ENCODE data around the gene TPK1.
"Not testable (repeated sequence)": the region's sequence is repeated elsewhere in the genome, so short reads cannot be mapped to it uniquely, and the experiment has no call there.

Gene TPK1

DNA sequence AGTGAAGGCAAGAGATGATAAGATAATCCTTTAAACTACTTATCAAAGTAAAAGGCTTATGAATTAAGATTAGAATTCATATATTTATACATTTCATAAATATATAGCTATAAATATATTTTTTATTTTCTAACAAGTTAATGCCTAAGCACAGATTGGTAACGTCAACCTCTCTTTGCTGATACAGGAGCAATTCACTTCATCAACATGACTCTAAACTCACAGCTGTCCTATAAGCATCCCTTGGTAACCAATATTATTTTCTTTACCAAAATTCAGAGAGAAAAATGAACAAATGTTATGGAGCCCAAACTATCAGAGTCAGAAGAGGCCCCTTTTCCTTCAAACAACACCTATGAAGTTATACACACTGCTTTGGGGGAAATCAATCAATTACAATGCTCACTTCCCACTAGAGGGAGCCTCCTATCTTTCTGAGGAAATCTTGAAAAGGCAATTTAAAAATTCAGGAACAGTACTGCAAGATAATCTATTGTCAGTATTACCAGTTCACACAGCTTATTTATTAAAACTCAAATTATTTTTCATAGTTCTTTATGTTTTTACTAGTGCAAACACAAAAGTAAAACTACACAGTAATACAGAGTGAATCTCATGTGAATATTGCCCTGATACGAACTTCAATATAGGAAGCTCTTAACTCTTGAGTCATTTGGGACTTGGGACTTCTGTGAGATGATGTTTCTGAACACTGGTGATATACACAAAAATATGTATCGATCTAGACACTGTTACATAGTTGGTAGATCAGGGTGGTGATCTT, 381.4 kb downstream of the TPK1 start:
- no peak for DNase-seq

- DNase-seq: no peak
Observed at GRCh38 chr7:144452064-144452463, 383.8 kb downstream of the TPK1 start.

DNA sequence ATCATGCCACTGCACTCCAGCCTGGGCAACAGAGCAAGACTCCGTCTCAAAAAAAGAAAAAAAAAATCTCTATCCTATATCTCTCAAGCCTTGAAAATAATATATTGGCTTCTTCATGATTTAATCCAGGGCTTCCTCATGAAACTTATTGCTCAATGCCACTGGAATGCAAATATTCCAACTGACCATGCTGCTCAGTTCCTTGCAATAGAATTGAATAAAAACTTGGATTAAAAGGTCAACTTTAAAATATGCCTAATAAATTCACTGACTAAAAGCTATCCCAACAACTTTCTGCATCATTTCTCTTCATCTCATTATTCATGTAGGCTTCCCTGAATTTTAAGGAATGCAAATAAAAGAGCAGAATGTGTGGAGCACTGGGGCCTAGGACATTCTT, 390.3 kb downstream of the TPK1 start:
- no peak for DNase-seq

DNA sequence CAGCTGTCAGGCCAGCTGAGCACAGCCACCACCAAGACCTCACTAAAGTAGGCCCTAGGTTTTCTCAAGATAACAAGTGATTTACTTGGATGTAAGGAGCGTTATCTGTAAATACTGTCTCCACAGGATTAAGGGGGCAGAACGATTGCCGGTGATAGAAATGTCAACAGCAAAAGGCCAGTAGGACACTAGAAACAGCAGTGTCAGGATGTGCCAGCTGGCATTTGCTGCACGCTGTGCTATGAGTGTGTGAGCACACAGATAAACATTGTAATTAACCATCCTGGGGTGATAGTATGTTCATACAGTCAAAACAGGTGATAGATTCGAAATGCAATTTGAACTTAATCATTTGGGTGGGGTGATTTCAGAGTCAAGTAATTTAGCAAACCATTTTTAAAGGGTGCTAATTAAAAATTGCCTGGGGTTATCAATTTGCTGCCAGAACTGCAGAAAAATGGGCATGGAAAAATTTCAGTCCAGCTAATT, 396.1 kb downstream of the TPK1 start:
- DNase-seq: no peak

DNA sequence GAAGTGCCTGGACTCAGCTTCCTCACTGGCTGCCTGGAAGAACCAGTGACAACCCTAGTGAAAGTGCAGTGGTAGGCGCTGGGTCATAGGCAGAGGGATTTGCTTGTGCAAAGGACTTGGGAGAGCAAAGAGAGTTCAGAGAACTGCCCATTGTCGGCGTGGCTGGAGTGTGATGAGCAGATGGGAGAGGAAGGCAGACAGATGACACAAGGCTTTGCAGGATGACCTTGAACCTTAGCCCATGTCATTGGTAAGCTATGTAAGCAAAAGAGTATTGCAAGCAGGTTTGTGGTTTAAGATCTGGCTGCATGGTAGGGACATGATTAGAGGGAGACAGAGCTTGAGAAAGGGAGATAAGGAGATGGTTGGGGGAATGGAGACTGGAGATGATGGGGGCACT, 397.1 kb downstream of the TPK1 start:
- DNase-seq: no peak

GRCh38 chr7:144437370-144438191, 398.3 kb downstream of the TPK1 start:
- DNase-seq: no peak

- DNase-seq: no peak
Observed at GRCh38 chr7:144436500-144436899, 399.4 kb downstream of the TPK1 start.

GRCh38 chr7:144428431-144428830, 407.4 kb downstream of the TPK1 start:
- no peak for DNase-seq

DNA sequence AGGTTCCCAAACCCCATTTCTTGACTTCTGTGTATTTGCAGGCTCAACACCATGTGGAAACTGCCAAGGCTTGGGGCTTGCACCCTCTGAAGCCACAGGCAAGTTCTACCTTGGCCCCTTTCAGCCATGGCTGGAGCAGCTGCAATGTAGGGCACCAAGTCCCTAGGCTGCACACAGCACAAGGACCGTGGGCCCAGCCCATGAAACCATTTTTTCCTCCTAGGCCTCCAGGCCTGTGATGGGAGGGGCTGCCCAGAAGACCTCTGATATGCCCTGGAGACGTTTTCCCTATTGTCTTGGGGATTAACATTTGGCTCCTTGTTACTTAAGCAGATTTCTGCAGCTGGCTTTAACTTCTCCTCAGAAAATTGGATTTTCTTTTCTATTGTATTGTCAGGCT, 408.3 kb downstream of the TPK1 start:
- not testable (repeated sequence) for DNase-seq

DNA sequence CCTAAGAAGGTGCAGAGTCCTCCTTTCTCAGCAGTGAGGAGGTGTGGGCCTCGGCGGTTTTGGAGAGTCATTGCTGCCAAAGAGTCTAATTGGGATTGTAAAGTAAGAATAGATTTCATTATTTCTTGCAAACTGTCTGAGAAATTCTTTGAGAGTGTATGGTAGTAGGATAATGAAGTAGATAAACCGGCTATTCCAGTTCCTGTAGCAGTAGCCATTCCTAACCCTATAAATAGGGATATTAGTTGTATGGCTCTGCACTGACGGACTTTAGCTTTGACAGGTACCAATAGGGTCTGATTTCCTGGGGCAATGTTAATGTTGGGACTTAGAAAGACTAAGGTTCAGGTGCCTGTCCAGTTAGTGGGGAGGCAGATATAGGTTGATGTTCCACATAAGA, 416.9 kb downstream of the TPK1 start:
- not testable (repeated sequence) for DNase-seq

- DNase-seq: no peak
Observed at GRCh38 chr7:144416341-144416740, 419.5 kb downstream of the TPK1 start.

DNA sequence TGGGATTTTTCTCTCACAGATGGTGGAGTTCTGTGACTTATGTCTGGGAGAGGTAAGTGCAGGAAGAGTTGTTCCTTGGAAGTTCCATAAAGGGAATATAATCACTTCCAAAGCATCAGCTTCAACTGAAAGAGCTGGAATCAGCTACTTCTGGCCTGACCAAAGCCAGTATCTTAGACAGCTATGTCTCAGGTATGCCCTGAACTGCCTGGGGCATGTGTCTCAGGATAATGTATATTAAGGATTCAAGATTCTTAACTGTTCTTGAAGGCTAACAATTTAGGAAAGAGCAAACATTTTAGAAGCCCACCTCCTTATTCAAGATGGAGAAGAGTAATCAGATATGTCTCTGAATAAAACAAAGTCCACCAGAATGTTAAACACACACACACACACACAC, 420.0 kb downstream of the TPK1 start:
- DNase-seq: no peak

- DNase-seq: no peak
Observed at GRCh38 chr7:144414815-144415214, 421.0 kb downstream of the TPK1 start.

DNA sequence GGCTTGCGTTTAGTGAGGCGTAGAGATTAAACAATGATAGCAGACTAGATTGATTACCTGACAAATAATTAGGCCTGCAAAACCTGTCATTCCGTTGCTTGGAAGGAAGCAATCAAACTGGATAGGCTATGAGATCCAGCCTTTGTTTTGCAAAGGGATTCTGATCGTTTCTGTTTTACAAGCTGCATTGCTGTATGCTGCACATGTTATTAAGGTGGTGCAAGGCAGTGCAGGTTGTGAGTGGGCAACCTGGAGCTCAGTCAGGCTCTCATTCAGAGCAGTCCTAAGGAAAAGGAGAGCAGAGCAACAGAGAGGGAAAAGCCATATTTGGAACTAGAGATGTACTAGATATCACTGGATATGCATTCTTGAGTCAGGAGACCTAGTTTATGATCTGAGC, 425.4 kb downstream of the TPK1 start:
- DNase-seq: no peak

- no peak for DNase-seq
Observed at GRCh38 chr7:144408121-144408520, 427.7 kb downstream of the TPK1 start.

- no peak for DNase-seq
Observed at GRCh38 chr7:144407266-144407931, 428.5 kb downstream of the TPK1 start.

DNA sequence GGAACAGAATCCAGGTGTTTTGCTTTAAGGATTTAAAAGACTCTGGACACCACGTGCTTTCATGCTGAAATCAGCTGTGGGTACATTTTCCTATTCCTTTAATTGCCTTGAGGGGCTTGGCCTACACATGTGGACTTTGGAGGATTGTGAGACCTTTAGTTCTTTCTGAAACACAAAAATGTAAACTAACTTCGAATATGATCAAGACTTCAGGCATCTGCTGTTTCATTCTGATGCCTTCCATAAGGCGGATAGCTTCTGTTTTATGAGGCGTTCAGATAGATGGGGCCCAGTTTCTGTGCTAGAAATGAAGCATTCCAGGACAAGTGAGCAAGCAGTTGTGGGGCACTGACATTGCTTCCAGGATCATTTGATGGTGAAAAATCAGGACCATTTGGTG, 430.9 kb downstream of the TPK1 start:
- DNase-seq: no peak

DNA sequence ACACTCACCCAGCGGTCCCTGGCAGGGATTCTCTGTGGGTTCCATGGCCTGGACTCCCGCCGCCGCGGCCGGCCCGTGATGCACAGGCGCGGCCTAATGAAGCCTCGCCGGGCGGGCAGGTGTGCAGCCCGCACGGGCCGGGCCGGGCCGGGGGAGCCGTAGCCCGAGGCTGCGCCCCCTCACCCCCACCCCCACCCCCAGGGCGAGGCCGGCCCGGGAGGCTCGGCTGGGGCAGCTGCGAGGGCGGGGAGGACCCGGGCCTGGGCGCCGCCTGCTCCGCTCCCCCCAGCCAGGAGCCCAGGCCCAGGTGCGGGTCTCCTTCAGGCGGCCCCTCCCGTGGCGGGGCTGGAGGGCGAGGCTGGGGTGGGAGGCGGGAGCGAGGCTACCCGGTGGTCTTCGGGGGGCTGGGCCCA, 432.2 kb downstream of the TPK1 start, which contains the start of gene NOBOX:
NOBOX (minus strand) TSS at position 45 of the 413 bp plus-strand sequence.
- DNase-seq: no peak

DNA sequence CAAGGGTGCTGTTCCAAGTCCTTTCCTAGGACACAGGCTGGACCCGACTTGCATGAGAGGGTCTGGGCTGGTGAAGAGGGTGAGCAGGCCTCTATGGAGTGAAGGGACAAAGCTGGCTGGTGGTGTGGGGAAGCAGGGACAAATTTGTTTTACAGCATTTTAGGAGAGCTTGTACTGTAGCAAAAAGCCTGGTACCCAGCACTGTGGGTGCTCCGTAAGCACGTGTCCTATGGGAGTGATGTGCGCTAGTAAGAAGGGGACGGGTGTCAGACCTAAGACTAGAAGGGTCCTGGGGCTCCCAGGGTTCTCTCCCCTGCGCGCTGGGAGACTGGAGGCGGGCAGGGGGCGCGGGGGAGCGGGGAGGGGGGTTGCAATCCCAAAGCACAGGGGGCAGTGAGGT, 432.8 kb downstream of the TPK1 start:
- DNase-seq: no peak
